KG1 (cell line): ENCODE data around the gene SMURF2.
"Not testable (repeated sequence)": the region's sequence is repeated elsewhere in the genome, so short reads cannot be mapped to it uniquely, and the experiment has no call there.

Experiments used
- DNase-seq: peaks from one replicate; lab custom pipeline; 2025; lab: John Stamatoyannopoulos, UW

The SMURF2 gene

GRCh38 chr17:64630309-64631223 lies 31.5 kb downstream of the SMURF2 start:
- DNase-seq = no peak

GRCh38 chr17:64628641-64629040 lies 33.5 kb downstream of the SMURF2 start:
- no peak for DNase-seq

GRCh38 chr17:64627797-64628196 lies 34.3 kb downstream of the SMURF2 start:
- no peak for DNase-seq

GRCh38 chr17:64626827-64627226 lies 35.3 kb downstream of the SMURF2 start:
- DNase-seq = no peak

- no peak for DNase-seq
Observed at GRCh38 chr17:64625541-64625940, 36.6 kb downstream of the SMURF2 start.

GRCh38 chr17:64622931-64623654 lies 39.0 kb downstream of the SMURF2 start:
- DNase-seq = no peak

- no peak for DNase-seq
Observed at GRCh38 chr17:64621772-64622171, 40.3 kb downstream of the SMURF2 start.

- no peak for DNase-seq
Observed at GRCh38 chr17:64618848-64619247, 43.3 kb downstream of the SMURF2 start.

GRCh38 chr17:64617125-64617780 lies 44.9 kb downstream of the SMURF2 start:
- DNase-seq = no peak

- no peak for DNase-seq
Observed at GRCh38 chr17:64615028-64615677, 47.0 kb downstream of the SMURF2 start.

- DNase-seq = no peak
Observed at GRCh38 chr17:64614266-64615027, 47.7 kb downstream of the SMURF2 start.

GRCh38 chr17:64611369-64611768 lies 50.7 kb downstream of the SMURF2 start:
- DNase-seq = no peak

GRCh38 chr17:64610244-64610643 lies 51.9 kb downstream of the SMURF2 start:
- DNase-seq = not testable (repeated sequence)

GRCh38 chr17:64608571-64608981 lies 53.5 kb downstream of the SMURF2 start:
- no peak for DNase-seq

- DNase-seq = no peak
Observed at GRCh38 chr17:64607862-64608565, 54.1 kb downstream of the SMURF2 start.

- DNase-seq = not testable (repeated sequence)
Observed at GRCh38 chr17:64604532-64604931, 57.6 kb downstream of the SMURF2 start.

- DNase-seq = no peak
Observed at GRCh38 chr17:64603987-64604386, 58.1 kb downstream of the SMURF2 start.

- DNase-seq = no peak
Observed at GRCh38 chr17:64599827-64600226, 62.3 kb downstream of the SMURF2 start.

GRCh38 chr17:64599187-64599676 lies 62.9 kb downstream of the SMURF2 start:
- DNase-seq = no peak

GRCh38 chr17:64598672-64599071 lies 63.4 kb downstream of the SMURF2 start:
- DNase-seq = no peak
